Endothelial cell of umbilical vein (primary cell): ENCODE results near the gene TREML4. TPM values are rescaled to one million over a fixed set of nuclear protein-coding genes. Genes with fewer than 3 reads are reported as not detected.

ENCODE experiments used
- BruUV-seq: library from RNA; stranded (reverse); fragments of 400-500 nt; replicated peaks from 2 replicates; lab custom pipeline; 2021; lab: Mats Ljungman, UMichigan
- CTCF ChIA-PET: fragments of 300-600, 350-600 bp; sonication (Branson Sonifier 250); formaldehyde crosslinking; loops from one replicate; lab custom pipeline; 2021; ENCODE audit warnings: antibody characterized with exemption, inconsistent platforms; lab: Charles Lee
- POLR2A ChIA-PET: fragments of 300-600, 350-600 bp; sonication (Branson Sonifier 250); formaldehyde crosslinking; loops from one replicate; lab custom pipeline; 2021; ENCODE audit warnings: antibody characterized with exemption, inconsistent platforms; lab: Charles Lee
- DNase-seq: peaks from one replicate; pipeline ENCODE4 v3.0.0-alpha.2; 2011; ENCODE audit warnings: low read depth, low spot score
- FAIRE-seq: peaks from 2 replicates; lab custom pipeline; 2011; peaks lifted over from hg19 to GRCh38; lab: Jason Lieb, UNC
- H2AFZ ChIP-seq: 2 replicates; pipeline ENCODE4 v1.6.0; 2012; ENCODE audit warnings: low read depth, low read length, control low read depth, inconsistent platforms
- H3K27ac ChIP-seq: 2 replicates; pipeline ENCODE4 v1.5.1; 2011; ENCODE audit warnings: low read depth, mild to moderate bottlenecking, control low read depth, low read length, moderate library complexity; ENCODE audit not compliant: insufficient read depth
- H3K27me3 ChIP-seq, 2 experiments: 2 replicates each; pipeline versions ENCODE4 v1.6.0 to v1.6.1; 2011; ENCODE audit warnings: low read length in 2 of 2, mixed read lengths in 1 of 2; ENCODE audit not compliant: control insufficient read depth in 2 of 2, insufficient read depth in 2 of 2
- H3K36me3 ChIP-seq, 2 experiments: 2 replicates in 1 of 2; 3 replicates in 1 of 2; pipeline ENCODE4 v1.5.1; 2011; ENCODE audit warnings: low read length in 2 of 2, mild to moderate bottlenecking in 1 of 2, moderate library complexity in 1 of 2; ENCODE audit not compliant: control insufficient read depth in 2 of 2, insufficient read depth in 2 of 2; ENCODE audit errors: extremely low read depth in 1 of 2
- H3K4me1 ChIP-seq: 3 replicates; pipeline ENCODE4 v1.5.1; 2011; ENCODE audit warnings: mild to moderate bottlenecking, low read length; ENCODE audit not compliant: control insufficient read depth, insufficient read depth; ENCODE audit errors: extremely low read depth
- H3K4me2 ChIP-seq: 2 replicates; pipeline ENCODE4 v1.6.1; 2011; ENCODE audit warnings: low read length, control low read depth, mixed read lengths; ENCODE audit not compliant: insufficient read depth
- H3K4me3 ChIP-seq, 3 experiments: fragments of 200-600 bp in 1 of 3; sonication (generic), shearing (Covaris generic) in 1 of 3; replicated peaks in 1 of 3; 2 replicates each; pipeline ENCODE4 v1.5.1; 2011 to 2016; ENCODE audit warnings: control low read depth in 3 of 3, low read length in 3 of 3, mild to moderate bottlenecking in 2 of 3, inconsistent platforms in 1 of 3, low read depth in 1 of 3, moderate library complexity in 1 of 3; ENCODE audit not compliant: insufficient read depth in 1 of 3
- H3K79me2 ChIP-seq: 2 replicates; pipeline ENCODE4 v1.6.0; 2012; ENCODE audit warnings: low read length, inconsistent platforms; ENCODE audit not compliant: control insufficient read depth, insufficient read depth
- H3K9ac ChIP-seq: replicated peaks from 2 replicates; pipeline ENCODE3; 2011; ENCODE audit warnings: low read length, control low read depth; ENCODE audit not compliant: insufficient read depth; ENCODE audit errors: extremely low read depth
- H3K9me1 ChIP-seq: replicated peaks from 3 replicates; pipeline ENCODE4 v1.6.0; 2011; ENCODE audit warnings: mild to moderate bottlenecking, low read length; ENCODE audit not compliant: control insufficient read depth, insufficient read depth; ENCODE audit errors: extremely low read depth
- H3K9me3 ChIP-seq: replicated peaks from 2 replicates; pipeline ENCODE4 v1.5.1; 2012; ENCODE audit warnings: low read length, inconsistent platforms; ENCODE audit not compliant: control insufficient read depth, insufficient read depth
- H4K20me1 ChIP-seq: replicated peaks from 2 replicates; pipeline ENCODE3; 2011; ENCODE audit warnings: mild to moderate bottlenecking, low read length; ENCODE audit not compliant: control insufficient read depth, insufficient read depth; ENCODE audit errors: extremely low read depth
- CTCF ChIP-seq, 2 donors: IDR thresholded peaks; 1 replicate in 1 of 2; 2 replicates in 1 of 2; pipeline ENCODE4 v1.5.1; 2011; ENCODE audit warnings: low read length in 2 of 2, mild to moderate bottlenecking in 2 of 2, moderate library complexity in 2 of 2, control low read depth in 1 of 2, inconsistent platforms in 1 of 2, low read depth in 1 of 2; ENCODE audit not compliant: insufficient read depth in 1 of 2; ENCODE audit errors: extremely low read depth in 1 of 2
- EZH2 ChIP-seq: IDR thresholded peaks from 2 replicates; pipeline ENCODE4 v1.6.1; 2012; ENCODE audit warnings: borderline replicate concordance, low read depth, mild to moderate bottlenecking, moderate library complexity, low read length, inconsistent platforms; ENCODE audit not compliant: severe bottlenecking
- FOS ChIP-seq: IDR thresholded peaks from 2 replicates; pipeline ENCODE4 v1.6.1; 2011; ENCODE audit warnings: mild to moderate bottlenecking, low read length, moderate library complexity, borderline replicate concordance; ENCODE audit not compliant: insufficient read depth
- GATA2 ChIP-seq: IDR thresholded peaks from 2 replicates; pipeline ENCODE4 v1.7.0; 2011; ENCODE audit warnings: low read depth, mild to moderate bottlenecking, moderate library complexity, mixed read lengths, low read length; ENCODE audit not compliant: insufficient read length, insufficient read depth
- JUN ChIP-seq: IDR thresholded peaks from 2 replicates; pipeline ENCODE4 v1.6.1; 2011; ENCODE audit warnings: borderline replicate concordance, low read depth; ENCODE audit not compliant: insufficient read length, insufficient read depth
- MYC ChIP-seq: IDR thresholded peaks from one replicate; pipeline ENCODE4 v1.6.1; 2011; ENCODE audit warnings: mild to moderate bottlenecking, low read depth, low read length
- POLR2A ChIP-seq: IDR thresholded peaks from 2 replicates; pipeline ENCODE4 v1.6.1; 2012; ENCODE audit warnings: low read depth, mild to moderate bottlenecking, control low read depth, low read length
- POLR2AphosphoS5 ChIP-seq: IDR thresholded peaks from 2 replicates; pipeline ENCODE4 v1.6.1; 2012; ENCODE audit warnings: low read depth, mild to moderate bottlenecking, control low read depth, low read length, moderate library complexity; ENCODE audit not compliant: insufficient read depth
- dilution Hi-C: fragments of 300-500 bp; cut with MboI; formaldehyde crosslinking; loops from one replicate; pipeline ENCODE4 v1.15.0; 2019; ENCODE audit warnings: low sequenced_read_pairs; ENCODE audit not compliant: extremely low pct_ligation_motif_present
- intact Hi-C: fragments of 100-400 bp; cut with micrococcal nuclease; formaldehyde crosslinking; loops from one replicate; pipeline ENCODE4 v1.10.0; 2022
- polyA plus RNA-seq, 4 experiments: library from polyadenylated mRNA; depleted of rRNA in 3 of 4; stranded (reverse) in 3 of 4; unstranded in 1 of 4; fragments of >200 nt; gene quantifications; 2 replicates each; pipeline versions ENCODE4 v1.2.1 to v1.2.3, GENCODE V29; 2011 to 2012; ENCODE audit warnings: missing spikeins in 1 of 4
- total RNA-seq: library from RNA; stranded (reverse); gene quantifications from 2 replicates; pipeline ENCODE4 v1.2.3, GENCODE V29; 2021
- TF ChIP-seq, protein P1 (sequence below): IDR thresholded peaks from 2 replicates; pipeline ENCODE4 v1.6.1; 2011; ENCODE audit not compliant: insufficient read depth, insufficient read length

TREML4 gene
- total and polyA plus RNA-seq, 2 donors (not counting 3 experiments of a cell fraction or from before 2014, with no cell fraction given) = not detected

GRCh38 chr6:41232667-41233066 is 4.5 kb downstream of the TREML4 start:
- H3K4me1 ChIP-seq = no peaks in the 10 kb centered on the region
- H3K9ac ChIP-seq = no peak overlapping the region
- no peaks in the 10 kb centered on the region for H3K79me2 ChIP-seq
- dilution Hi-C loops (no loop called here), intact Hi-C loops (no loop called here)
- no peak for DNase-seq
- FAIRE-seq = no peak
- H4K20me1 ChIP-seq = no peaks in the 10 kb centered on the region
- no peak for TF ChIP-seq FOS
- TF ChIP-seq POLR2AphosphoS5 = no peak
- TF ChIP-seq CTCF (IDR thresholded peaks at IDR 0.05; ENCODE audit: extremely low read depth in 1 of 2, insufficient read depth in 1 of 2, low read depth in 1 of 2, low read length in 2 of 2) = no peak
- TF ChIP-seq, protein P1, sequence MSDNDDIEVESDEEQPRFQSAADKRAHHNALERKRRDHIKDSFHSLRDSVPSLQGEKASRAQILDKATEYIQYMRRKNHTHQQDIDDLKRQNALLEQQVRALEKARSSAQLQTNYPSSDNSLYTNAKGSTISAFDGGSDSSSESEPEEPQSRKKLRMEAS = no peak
- TF ChIP-seq EZH2 = no peak
- TF ChIP-seq JUN = no peak
- TF ChIP-seq MYC = no peak
- TF ChIP-seq GATA2 = no peak
- TF ChIP-seq POLR2A = no peak
- H3K4me3 ChIP-seq = no peak overlapping the region
- no peaks in the 10 kb centered on the region for H3K9me3 ChIP-seq
- CTCF ChIA-PET = no interaction called here
- H2AFZ ChIP-seq = no peak overlapping the region
- POLR2A ChIA-PET = no interaction called here
- no peaks in the 10 kb centered on the region for H3K9me1 ChIP-seq
- no TSS peak for BruUV-seq
- no peak overlapping the region for H3K27ac ChIP-seq
- no peaks in the 10 kb centered on the region for H3K36me3 ChIP-seq
- H3K4me2 ChIP-seq = no peak overlapping the region
- H3K27me3 ChIP-seq = peaks cover 0 to 8% of the 10 kb centered on the region in 2 experiments
